Keratinocyte (primary cell): ENCODE results near the gene C14orf119. TPM values are rescaled to one million over a fixed set of nuclear protein-coding genes. Genes with fewer than 3 reads are reported as not detected.

Experiments
- DNase-seq: peaks from one replicate; pipeline ENCODE4 v3.0.0-alpha.2; 2011; ENCODE audit warnings: low read depth, missing footprints, low spot score
- FAIRE-seq: peaks from 2 replicates; lab custom pipeline; 2011; peaks lifted over from hg19 to GRCh38; lab: Jason Lieb, UNC
- H2AFZ ChIP-seq: 2 replicates; pipeline ENCODE4 v1.6.0; 2012; ENCODE audit warnings: low read length, control low read depth, inconsistent platforms; ENCODE audit not compliant: control insufficient read depth
- H3K27ac ChIP-seq: 2 replicates; pipeline ENCODE4 v1.5.1; 2011; ENCODE audit warnings: low read length; ENCODE audit not compliant: control insufficient read depth, insufficient read depth
- H3K27me3 ChIP-seq: 3 replicates; pipeline ENCODE4 v1.6.0; 2011; ENCODE audit warnings: low read length; ENCODE audit not compliant: control insufficient read depth, insufficient read depth; ENCODE audit errors: extremely low read depth
- H3K36me3 ChIP-seq, 2 experiments: 2 replicates in 1 of 2; 3 replicates in 1 of 2; pipeline ENCODE4 v1.5.1; 2011; ENCODE audit warnings: low read length in 2 of 2, mild to moderate bottlenecking in 1 of 2; ENCODE audit not compliant: control insufficient read depth in 2 of 2, insufficient read depth in 2 of 2; ENCODE audit errors: extremely low read depth in 1 of 2
- H3K4me1 ChIP-seq: 3 replicates; pipeline ENCODE4 v1.5.1; 2011; ENCODE audit warnings: low read length; ENCODE audit not compliant: control insufficient read depth, insufficient read depth; ENCODE audit errors: extremely low read depth
- H3K4me2 ChIP-seq: 3 replicates; pipeline ENCODE4 v1.6.0; 2011; ENCODE audit warnings: low read depth, low read length; ENCODE audit not compliant: control insufficient read depth, insufficient read depth; ENCODE audit errors: extremely low read depth
- H3K4me3 ChIP-seq, 3 experiments: fragments of 200-600 bp in 1 of 3; sonication (generic) in 1 of 3; 2 replicates in 2 of 3; 3 replicates in 1 of 3; pipeline ENCODE4 v1.5.1; 2011 to 2016; ENCODE audit warnings: low read length in 3 of 3, mild to moderate bottlenecking in 3 of 3, control low read depth in 2 of 3, inconsistent platforms in 1 of 3, low read depth in 1 of 3, mixed read lengths in 1 of 3, mixed run types in 1 of 3, moderate library complexity in 1 of 3; ENCODE audit not compliant: control insufficient read depth in 2 of 3, insufficient read depth in 2 of 3; ENCODE audit errors: extremely low read depth in 1 of 3
- H3K79me2 ChIP-seq: 2 replicates; pipeline ENCODE4 v1.6.0; 2012; ENCODE audit warnings: low read length; ENCODE audit not compliant: control insufficient read depth, insufficient read depth
- H3K9ac ChIP-seq: 3 replicates; pipeline ENCODE4 v1.6.0; 2011; ENCODE audit warnings: low read length; ENCODE audit not compliant: control insufficient read depth, insufficient read depth; ENCODE audit errors: extremely low read depth
- H3K9me1 ChIP-seq: 3 replicates; pipeline ENCODE4 v1.6.0; 2011; ENCODE audit warnings: low read length; ENCODE audit not compliant: control insufficient read depth, insufficient read depth; ENCODE audit errors: extremely low read depth
- H3K9me3 ChIP-seq: 2 replicates; pipeline ENCODE4 v1.5.1; 2012; ENCODE audit warnings: low read depth, low read length; ENCODE audit not compliant: control insufficient read depth
- H4K20me1 ChIP-seq: 3 replicates; pipeline ENCODE4 v1.6.0; 2011; ENCODE audit warnings: low read length; ENCODE audit not compliant: control insufficient read depth, insufficient read depth; ENCODE audit errors: extremely low read depth
- EZH2 ChIP-seq: IDR thresholded peaks from one replicate; pipeline ENCODE4 v1.6.1; 2012; ENCODE audit warnings: inconsistent platforms, mild to moderate bottlenecking, low read length, moderate library complexity
- dilution Hi-C: fragments of 300-500 bp; cut with MboI; formaldehyde crosslinking; loops from one replicate; pipeline ENCODE4 v1.7.0; 2020; ENCODE audit warnings: low sequenced_read_pairs; ENCODE audit not compliant: extremely low pct_ligation_motif_present
- polyA plus RNA-seq, 5 experiments: library from polyadenylated mRNA; depleted of rRNA in 3 of 5; stranded (reverse) in 3 of 5; stranded (forward) in 1 of 5; unstranded in 1 of 5; fragments of >200 nt; gene quantifications; 1 replicate in 1 of 5; 2 replicates in 3 of 5; 3 replicates in 1 of 5; pipeline versions ENCODE4 v1.2.1 to v1.2.3, GENCODE V29; 2011 to 2012; ENCODE audit warnings: missing spikeins in 2 of 5, low read depth in 1 of 5, low replicate concordance in 1 of 5
- TF ChIP-seq, protein P1 (sequence below), 3 experiments: IDR thresholded peaks in 1 of 3; conservative IDR thresholded peaks in 1 of 3; optimal IDR thresholded peaks in 1 of 3; 2 replicates in 2 of 3; 3 replicates in 1 of 3; pipeline versions ENCODE3 to v1.5.1; 2011; ENCODE audit warnings: low read length in 3 of 3, mild to moderate bottlenecking in 3 of 3, moderate library complexity in 2 of 3, control low read depth in 1 of 3, inconsistent platforms in 1 of 3; ENCODE audit not compliant: insufficient read depth in 2 of 3; ENCODE audit errors: extremely low read depth in 1 of 3

C14orf119 gene
- polyA plus RNA-seq, 1 donor (not counting 4 experiments of a cell fraction or from before 2014, with no cell fraction given): 73.7 TPM

DNA sequence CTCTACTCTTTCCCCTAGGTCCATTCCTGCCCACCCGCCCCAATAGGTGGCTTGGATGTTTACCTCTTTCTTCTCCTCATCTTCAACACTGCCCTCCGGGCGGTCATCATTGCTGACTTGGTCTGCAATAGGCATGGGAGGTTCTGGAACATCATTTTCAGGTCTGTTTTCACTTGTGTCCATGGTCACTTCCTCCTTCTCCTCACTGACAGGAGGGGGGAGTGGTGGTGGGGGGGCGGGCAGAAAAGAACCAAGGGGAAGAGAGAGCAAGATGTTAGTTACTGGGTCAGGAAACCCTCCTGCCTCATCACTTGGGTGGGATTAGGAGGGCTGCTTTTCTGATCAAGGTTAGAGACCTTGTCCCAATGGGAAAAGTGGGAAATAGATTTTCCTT lies 25.9 kb upstream of the C14orf119 start:
- Histone ChIP-seq H3K4me1 (peaks cover 23% of the 10 kb centered on the region), H3K36me3 (peaks cover 38 to 53% of the 10 kb centered on the region in 2 experiments), H3K9ac (no peak overlapping the region)

DNA sequence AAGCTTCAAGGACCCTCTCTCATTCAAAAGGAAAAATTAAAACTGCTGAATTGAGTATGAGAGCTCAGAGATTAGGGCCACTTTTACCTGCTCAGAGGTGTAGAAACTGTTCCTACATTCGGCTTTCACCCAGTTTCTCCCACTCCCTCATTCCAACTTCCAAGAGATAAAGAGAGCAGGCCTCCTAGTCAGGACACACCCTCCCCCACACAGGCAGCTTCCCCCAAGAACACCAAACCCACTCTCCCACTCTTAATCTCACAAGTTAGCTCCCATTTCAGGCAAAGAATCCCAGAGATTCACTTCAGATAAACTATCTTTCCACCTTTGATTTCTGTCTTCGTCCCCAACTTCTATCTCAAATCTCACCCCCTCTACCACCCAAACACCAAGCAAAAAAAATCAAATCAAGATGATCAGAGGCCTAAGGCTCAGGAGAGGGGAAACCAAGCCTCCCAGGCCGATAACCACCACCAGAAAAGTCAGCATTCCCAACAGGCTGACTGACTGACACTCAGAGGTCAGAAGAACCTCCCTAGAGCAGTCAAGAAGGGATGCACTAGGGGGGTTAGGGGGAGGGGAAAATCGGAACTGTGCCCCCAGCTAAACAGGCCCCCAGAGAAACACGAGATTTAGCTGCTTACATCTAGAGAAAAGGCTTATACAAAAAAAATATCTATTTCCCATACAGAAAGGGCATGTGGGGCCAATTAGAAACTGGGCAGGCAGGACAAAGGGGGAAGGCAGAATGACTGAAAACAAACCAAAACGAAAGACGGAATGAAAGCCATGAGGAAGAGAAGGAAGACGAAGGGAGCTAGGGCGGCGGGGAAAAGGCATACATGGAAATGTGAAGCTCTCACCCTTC lies 24.8 kb upstream of the C14orf119 start:
- Histone ChIP-seq H3K9me1 (peaks cover 4% of the 10 kb centered on the region), H3K27ac (peak overlapping the region; percentile 87), H3K79me2 (peaks cover 51% of the 10 kb centered on the region), H3K9me3 (no peaks in the 10 kb centered on the region), H3K27me3 (no peaks in the 10 kb centered on the region), H3K4me3 (peak overlapping the region; percentile 71 to 89 (median 83)), H2AFZ (no peak overlapping the region), H3K4me2 (peak overlapping the region; percentile 93), H4K20me1 (peaks cover 19% of the 10 kb centered on the region), H3K9ac (peak overlapping the region; percentile 92), H3K4me1 (peaks cover 23% of the 10 kb centered on the region), H3K36me3 (peaks cover 36 to 51% of the 10 kb centered on the region in 2 experiments)
- no peak for DNase-seq
- no peak for FAIRE-seq
- TF ChIP-seq, protein P1, sequence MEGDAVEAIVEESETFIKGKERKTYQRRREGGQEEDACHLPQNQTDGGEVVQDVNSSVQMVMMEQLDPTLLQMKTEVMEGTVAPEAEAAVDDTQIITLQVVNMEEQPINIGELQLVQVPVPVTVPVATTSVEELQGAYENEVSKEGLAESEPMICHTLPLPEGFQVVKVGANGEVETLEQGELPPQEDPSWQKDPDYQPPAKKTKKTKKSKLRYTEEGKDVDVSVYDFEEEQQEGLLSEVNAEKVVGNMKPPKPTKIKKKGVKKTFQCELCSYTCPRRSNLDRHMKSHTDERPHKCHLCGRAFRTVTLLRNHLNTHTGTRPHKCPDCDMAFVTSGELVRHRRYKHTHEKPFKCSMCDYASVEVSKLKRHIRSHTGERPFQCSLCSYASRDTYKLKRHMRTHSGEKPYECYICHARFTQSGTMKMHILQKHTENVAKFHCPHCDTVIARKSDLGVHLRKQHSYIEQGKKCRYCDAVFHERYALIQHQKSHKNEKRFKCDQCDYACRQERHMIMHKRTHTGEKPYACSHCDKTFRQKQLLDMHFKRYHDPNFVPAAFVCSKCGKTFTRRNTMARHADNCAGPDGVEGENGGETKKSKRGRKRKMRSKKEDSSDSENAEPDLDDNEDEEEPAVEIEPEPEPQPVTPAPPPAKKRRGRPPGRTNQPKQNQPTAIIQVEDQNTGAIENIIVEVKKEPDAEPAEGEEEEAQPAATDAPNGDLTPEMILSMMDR (optimal IDR thresholded peaks at IDR 0.05 in 1 of 3, IDR thresholded peaks at IDR 0.05 in 1 of 3, conservative IDR thresholded peaks at IDR 0.05 in 1 of 3; ENCODE audit: extremely low read depth in 1 of 3, insufficient read depth in 2 of 3, low read length in 3 of 3): no peak
- TF ChIP-seq EZH2: no peak
- dilution Hi-C loops: no loop called here

More for the DNA sequence above, 25.9 kb upstream of the C14orf119 start:
- H4K20me1 ChIP-seq: peaks cover 19% of the 10 kb centered on the region
- TF ChIP-seq EZH2: no peak
- TF ChIP-seq, protein P1 (optimal IDR thresholded peaks at IDR 0.05 in 1 of 3, IDR thresholded peaks at IDR 0.05 in 1 of 3, conservative IDR thresholded peaks at IDR 0.05 in 1 of 3; ENCODE audit: extremely low read depth in 1 of 3, insufficient read depth in 2 of 3, low read length in 3 of 3): no peak
- peaks cover 4% of the 10 kb centered on the region for H3K9me1 ChIP-seq
- H3K27ac ChIP-seq: no peak overlapping the region
- no peaks in the 10 kb centered on the region for H3K9me3 ChIP-seq
- H3K4me2 ChIP-seq: no peak overlapping the region
- H3K79me2 ChIP-seq: peaks cover 53% of the 10 kb centered on the region
- H3K4me3 ChIP-seq: no peak overlapping the region
- DNase-seq (no peak), FAIRE-seq (no peak)
- H3K27me3 ChIP-seq: no peaks in the 10 kb centered on the region
- dilution Hi-C loops: no loop called here
- H2AFZ ChIP-seq: no peak overlapping the region
